T47D (cell line): ENCODE measurements around the gene HOXA6.

Source experiments
- DNase-seq, 2 experiments: peaks; one replicate each; pipeline versions ENCODE4 v3.0.0 to v3.0.0-alpha.2; 2011 to 2012; ENCODE audit warnings: low read depth in 1 of 2, low spot score in 1 of 2
- JUND ChIP-seq: IDR thresholded peaks from 2 replicates; pipeline ENCODE4 v1.6.1; 2012; ENCODE audit warnings: low read depth
- in situ Hi-C: cut with HindIII; loops from 2 replicates; pipeline ENCODE4 v1.10.0; 2016; ENCODE audit warnings: low sequenced_read_pairs, low pct_unique_long_range_greater_than_20kb

The HOXA6 gene

GRCh38 chr7:27110186-27111031, 37.2 kb downstream of the HOXA6 start:
- in situ Hi-C loops: no loop called here
- no peak for TF ChIP-seq JUND
- peak; percentile 46 to 67 for DNase-seq

- TF ChIP-seq JUND: no peak
- in situ Hi-C loops: no loop called here
- no peak for DNase-seq
Observed at GRCh38 chr7:27109466-27110185, 37.9 kb downstream of the HOXA6 start.

- in situ Hi-C loops: no loop called here
- no peak for TF ChIP-seq JUND
- no peak for DNase-seq
Observed at GRCh38 chr7:27108390-27109127, 39.0 kb downstream of the HOXA6 start.

- in situ Hi-C loops: no loop called here
- DNase-seq: no peak
- no peak for TF ChIP-seq JUND
Observed at GRCh38 chr7:27107391-27108381, 39.9 kb downstream of the HOXA6 start.

GRCh38 chr7:27106901-27107240, 40.7 kb downstream of the HOXA6 start:
- in situ Hi-C loops: no loop called here
- no peak for TF ChIP-seq JUND

GRCh38 chr7:27106181-27106900, 41.2 kb downstream of the HOXA6 start:
- no peak for DNase-seq
- no peak for TF ChIP-seq JUND
- in situ Hi-C loops: no loop called here

More at GRCh38 chr7:27106901-27107240, 40.7 kb downstream of the HOXA6 start:
- no peak for DNase-seq

GRCh38 chr7:27105301-27106031, 42.1 kb downstream of the HOXA6 start:
- in situ Hi-C loops: no loop called here
- TF ChIP-seq JUND: no peak
- no peak for DNase-seq

GRCh38 chr7:27104341-27105058, 43.1 kb downstream of the HOXA6 start:
- no peak for DNase-seq
- in situ Hi-C loops: no loop called here
- no peak for TF ChIP-seq JUND

GRCh38 chr7:27103489-27104226, 43.9 kb downstream of the HOXA6 start:
- in situ Hi-C loops: no loop called here
- no peak for TF ChIP-seq JUND
- no peak for DNase-seq
